ENCODE results near the gene FLVCR2. TPM values are rescaled to one million over a fixed set of nuclear protein-coding genes. Genes with fewer than 3 reads are reported as not detected.

The FLVCR2 gene
- total and polyA plus RNA-seq, 8 donors, result 4.3 to 30.9 (median 7.9) TPM

Other genes starting within 250 kb of the FLVCR2 start
- gene JDP2, start 150.6 kb upstream of the FLVCR2 start, total RNA-seq, result 10 to 100 TPM; 56.8 to 57.6 TPM
- 10 to 100 TPM; 20.3 to 30.3 (median 25.8) TPM for gene JDP2, start 150.6 kb upstream of the FLVCR2 start, polyA plus RNA-seq (ENCODE audit: insufficient read length in 6 of 6)
- 10 to 100 TPM in 1 of 2 donors, 1 to 10 TPM in 1; 4.3 to 19.6 TPM for gene BATF, start 56.2 kb upstream of the FLVCR2 start, total RNA-seq
- gene BATF, start 56.2 kb upstream of the FLVCR2 start, polyA plus RNA-seq (ENCODE audit: insufficient read length in 6 of 6), result 1 to 10 TPM in 3 of 6 donors, under 1 TPM in 3; 0.46 to 1.3 (median 0.92) TPM
- gene ERG28, start 82.3 kb downstream of the FLVCR2 start, total RNA-seq, result 10 to 100 TPM; 29.1 to 44.5 TPM
- 10 to 100 TPM; 23.6 to 30.5 (median 26.6) TPM for gene ERG28, start 82.3 kb downstream of the FLVCR2 start, polyA plus RNA-seq (ENCODE audit: insufficient read length in 6 of 6)
- 10 to 100 TPM; 30.8 to 33.7 TPM for gene TTLL5, start 82.6 kb downstream of the FLVCR2 start, total RNA-seq
- 10 to 100 TPM; 39.6 to 46.7 (median 44.8) TPM for gene TTLL5, start 82.6 kb downstream of the FLVCR2 start, polyA plus RNA-seq (ENCODE audit: insufficient read length in 6 of 6)

All from left lung (tissue), 8 donors.